Activated CD4-positive, alpha-beta T cell treated with anti-CD3 and anti-CD28 coated beads, Interleukin-2, amount 50 U/mL, for 1 hour (primary cell): Measurements from ENCODE around the gene KDM4E.
"Not testable (repeated sequence)": the region's sequence is repeated elsewhere in the genome, so short reads cannot be mapped to it uniquely, and the experiment has no call there.

ENCODE experiments used
- DNase-seq: peaks from one replicate; pipeline ENCODE4 v3.0.0-alpha.2; 2020

KDM4E gene

GRCh38 chr11:95024958-95025357 lies at the start of gene KDM4E:
TSS of gene KDM4E (plus strand) at chr11:95025258. CDS start at chr11:95025558, 300 bp downstream.
- DNase-seq: no peak

DNA sequence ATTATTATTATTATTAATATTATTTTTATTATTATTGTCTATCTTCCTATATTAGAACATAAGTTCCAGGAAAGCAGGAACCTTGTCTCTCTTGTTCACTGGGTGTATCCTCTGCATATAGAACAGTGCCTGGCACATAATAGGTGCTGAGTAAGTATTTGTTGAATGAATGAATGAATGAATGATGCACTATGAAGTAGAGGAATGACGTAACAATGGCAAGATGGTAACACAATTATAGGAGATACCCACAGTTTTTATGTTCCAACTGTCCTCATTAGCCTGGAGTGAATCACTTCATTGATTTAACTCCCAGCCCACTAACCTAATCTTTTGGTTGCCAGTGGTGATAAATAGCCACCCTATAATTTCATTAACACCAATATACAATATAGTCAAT lies 49.5 kb upstream of the KDM4E start:
- DNase-seq: no peak

GRCh38 chr11:94987378-94987777 lies 37.7 kb upstream of the KDM4E start:
- no peak for DNase-seq

- no peak for DNase-seq
These were observed 36.3 kb upstream of the KDM4E start for GRCh38 chr11:94988748-94989147.

- DNase-seq: no peak
These were observed 31.6 kb upstream of the KDM4E start for GRCh38 chr11:94993400-94993943.

DNA sequence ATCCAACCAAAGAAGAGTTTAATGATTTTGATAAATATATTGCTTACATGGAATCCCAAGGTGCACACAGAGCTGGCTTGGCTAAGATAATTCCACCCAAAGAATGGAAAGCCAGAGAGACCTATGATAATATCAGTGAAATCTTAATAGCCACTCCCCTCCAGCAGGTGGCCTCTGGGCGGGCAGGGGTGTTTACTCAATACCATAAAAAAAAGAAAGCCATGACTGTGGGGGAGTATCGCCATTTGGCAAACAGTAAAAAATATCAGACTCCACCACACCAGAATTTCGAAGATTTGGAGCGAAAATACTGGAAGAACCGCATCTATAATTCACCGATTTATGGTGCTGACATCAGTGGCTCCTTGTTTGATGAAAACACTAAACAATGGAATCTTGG lies 27.6 kb upstream of the KDM4E start:
- no peak for DNase-seq

GRCh38 chr11:94998285-94998684 lies 26.8 kb upstream of the KDM4E start:
- no peak for DNase-seq

DNA sequence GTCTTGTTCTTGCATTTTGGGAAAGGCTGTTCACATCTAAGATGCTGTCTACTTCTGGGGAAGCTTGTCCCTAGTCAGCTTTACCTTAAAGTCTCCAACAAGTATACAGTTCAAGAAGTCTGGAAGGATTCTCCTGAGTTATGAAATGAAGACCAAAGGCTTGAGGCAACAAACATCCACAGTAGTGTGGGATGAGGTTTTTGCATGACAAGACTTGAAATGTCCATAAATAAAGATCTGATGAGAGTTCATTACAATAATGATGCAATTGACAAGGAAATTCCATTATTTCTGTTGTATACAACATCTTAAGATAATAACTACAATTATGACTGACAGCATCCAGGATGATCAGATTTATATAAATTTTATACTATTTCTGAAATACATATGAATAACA lies 21.3 kb upstream of the KDM4E start:
- DNase-seq: no peak

DNA sequence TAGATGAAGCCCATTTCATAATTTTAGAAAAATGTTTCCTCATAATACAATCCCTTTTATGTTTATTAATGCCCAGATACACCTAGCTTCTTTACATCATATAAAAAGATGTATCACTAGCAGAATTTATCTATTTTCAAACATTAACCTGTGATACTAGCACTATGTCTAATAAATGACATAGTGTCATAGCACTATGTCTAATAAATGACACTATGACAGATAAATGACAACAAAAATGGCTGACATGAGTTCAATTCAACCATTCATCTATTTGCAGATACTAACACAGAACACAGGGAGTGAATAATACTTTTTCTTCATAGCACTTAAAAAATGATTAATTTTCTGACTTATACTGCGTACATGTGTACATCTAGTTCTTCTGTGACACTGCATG lies 19.4 kb upstream of the KDM4E start:
- no peak for DNase-seq

GRCh38 chr11:95011376-95011775 lies 13.7 kb upstream of the KDM4E start:
- no peak for DNase-seq

DNA sequence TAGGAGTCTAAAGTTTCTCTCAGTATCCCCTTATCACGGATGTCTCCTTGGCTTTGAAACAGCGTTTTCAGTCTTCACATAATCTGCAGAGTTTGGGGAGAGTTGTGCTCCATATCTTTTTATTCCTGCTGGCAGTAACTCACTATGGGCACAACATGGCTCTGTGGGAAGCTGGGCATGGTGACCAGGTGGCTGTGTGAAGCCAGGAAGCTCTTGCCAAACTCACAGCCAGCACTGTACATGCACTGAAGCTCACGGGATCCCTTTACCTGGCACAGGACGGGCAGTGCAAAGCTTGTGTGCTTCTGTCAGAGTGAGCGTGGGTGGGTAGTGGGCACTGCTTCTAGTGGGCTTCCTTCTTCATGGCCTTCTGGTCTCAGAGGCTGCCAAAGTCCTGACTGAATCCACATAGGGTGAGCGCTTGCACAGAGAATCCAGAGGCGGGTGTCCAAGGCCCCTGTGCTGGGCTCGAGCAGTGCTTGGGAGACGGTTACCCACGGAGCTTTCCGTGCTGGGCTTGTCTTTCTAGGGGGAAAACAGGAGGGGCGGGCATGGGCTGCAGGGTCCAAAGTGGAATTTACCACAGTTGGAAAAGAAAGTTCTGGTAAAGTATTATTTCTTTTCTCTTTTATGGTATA lies 10.8 kb upstream of the KDM4E start:
- DNase-seq: no peak

DNA sequence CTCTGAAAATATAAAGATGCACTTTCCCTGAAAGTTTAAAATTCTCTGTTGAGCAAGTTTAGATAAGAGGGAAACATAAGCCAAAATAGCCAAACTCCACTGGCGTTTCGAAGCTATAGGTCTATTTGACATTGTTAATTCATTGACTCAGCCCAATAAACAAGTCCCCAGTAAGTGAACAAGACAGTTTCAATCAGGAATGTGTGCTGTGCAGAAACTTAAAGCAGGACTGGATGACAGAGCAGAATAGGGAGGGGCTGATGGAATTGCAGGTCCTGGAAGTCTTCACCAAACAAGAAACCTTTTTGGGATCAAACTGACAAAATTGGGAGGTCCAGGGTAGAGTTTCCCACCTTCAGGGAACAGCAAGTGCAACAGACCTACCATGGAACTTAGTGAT lies 8.9 kb upstream of the KDM4E start:
- no peak for DNase-seq

- not testable (repeated sequence) for DNase-seq
These were observed 3.6 kb upstream of the KDM4E start for GRCh38 chr11:95021468-95021867.

DNA sequence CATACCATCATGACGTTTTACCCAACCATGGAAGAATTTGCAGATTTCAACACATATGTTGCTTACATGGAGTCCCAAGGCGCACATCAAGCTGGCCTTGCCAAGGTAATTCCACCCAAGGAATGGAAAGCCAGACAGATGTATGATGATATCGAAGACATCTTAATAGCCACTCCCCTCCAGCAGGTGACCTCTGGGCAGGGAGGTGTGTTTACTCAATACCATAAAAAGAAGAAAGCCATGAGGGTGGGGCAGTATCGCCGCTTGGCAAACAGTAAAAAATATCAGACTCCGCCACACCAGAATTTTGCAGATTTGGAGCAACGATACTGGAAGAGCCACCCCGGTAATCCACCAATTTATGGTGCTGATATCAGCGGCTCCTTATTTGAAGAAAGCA lies 536 bp downstream of the KDM4E start:
- not testable (repeated sequence) for DNase-seq

DNA sequence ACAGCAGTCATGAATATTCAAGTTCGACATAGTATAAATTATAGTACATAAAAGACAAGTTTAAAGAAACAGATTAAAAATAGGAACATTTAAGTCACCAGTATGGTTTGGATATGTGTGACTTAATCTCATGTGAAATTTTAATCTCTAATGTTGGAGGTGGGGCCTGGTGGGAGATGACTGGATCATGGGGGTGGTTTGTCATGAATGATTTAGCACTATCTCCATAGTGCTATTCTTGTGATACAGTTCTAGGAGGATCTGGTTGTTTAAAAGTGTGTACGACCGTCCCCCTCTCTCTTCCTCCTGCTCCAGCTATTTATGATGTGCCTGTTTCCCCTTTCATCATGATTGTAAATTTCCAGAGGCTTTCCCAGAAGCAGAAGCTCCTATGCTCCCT lies 3.3 kb downstream of the KDM4E start:
- no peak for DNase-seq

DNA sequence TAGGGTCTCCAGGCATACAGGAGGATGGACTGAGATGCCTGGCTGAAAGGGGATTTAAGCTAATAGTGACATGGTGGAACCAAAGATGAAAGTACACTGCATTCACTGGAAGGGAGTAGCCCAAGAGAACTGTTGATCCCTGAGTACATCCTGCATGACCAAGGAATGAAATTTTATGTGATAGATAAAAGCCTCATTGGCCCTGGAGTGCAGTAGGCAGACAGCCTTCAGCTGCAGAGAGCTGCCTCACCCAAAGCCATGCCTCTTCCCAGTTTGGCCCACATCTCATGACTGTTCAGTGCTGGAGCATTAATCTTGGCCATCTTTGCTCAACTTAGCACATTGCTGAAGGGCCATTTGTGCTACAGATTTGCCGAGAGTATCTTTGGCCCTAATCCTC lies 8.0 kb downstream of the KDM4E start:
- no peak for DNase-seq

DNA sequence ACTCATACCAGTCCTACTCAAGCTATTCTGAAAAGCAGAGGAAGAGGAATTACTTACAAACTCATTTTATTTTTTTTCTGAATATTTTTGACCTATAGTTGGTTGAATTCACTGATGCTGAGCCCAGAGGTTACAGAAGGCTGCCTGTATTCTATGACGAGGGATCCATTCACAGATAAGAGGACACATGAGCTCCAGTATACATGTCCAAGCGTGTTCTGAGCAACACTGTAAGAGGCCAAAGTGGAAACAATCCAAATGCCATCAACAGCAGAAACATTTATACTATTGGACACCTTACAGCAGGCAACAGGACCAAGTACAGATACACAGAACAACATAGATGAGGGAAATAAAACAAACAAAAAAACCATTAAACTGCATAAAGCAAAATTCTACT lies 10.3 kb downstream of the KDM4E start:
- DNase-seq: no peak

- DNase-seq: not testable (repeated sequence)
These were observed 12.4 kb downstream of the KDM4E start for GRCh38 chr11:95037356-95038035.

GRCh38 chr11:95042239-95042638 lies 17.2 kb downstream of the KDM4E start:
- no peak for DNase-seq

DNA sequence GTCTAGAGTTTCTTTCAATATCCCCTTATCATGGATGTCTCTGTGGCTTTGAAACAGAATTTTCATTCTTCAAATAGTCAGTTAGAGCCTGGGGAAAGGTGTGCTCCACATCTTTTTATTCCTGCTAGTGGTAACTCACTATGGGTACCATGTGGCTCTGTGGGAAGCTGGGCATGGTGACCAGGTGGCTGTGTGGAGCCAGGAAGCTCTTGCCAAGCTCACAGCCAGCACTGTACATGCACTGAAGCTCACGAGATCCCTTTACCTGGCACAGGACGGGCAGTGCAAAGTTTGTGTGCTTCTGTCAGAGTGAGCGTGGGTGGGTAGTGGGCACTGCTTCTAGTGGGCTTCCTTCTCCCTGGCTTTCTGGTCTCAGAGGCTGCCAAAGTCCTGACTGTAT lies 17.8 kb downstream of the KDM4E start:
- DNase-seq: no peak

- no peak for DNase-seq
These were observed 19.0 kb downstream of the KDM4E start for GRCh38 chr11:95044010-95044409.

DNA sequence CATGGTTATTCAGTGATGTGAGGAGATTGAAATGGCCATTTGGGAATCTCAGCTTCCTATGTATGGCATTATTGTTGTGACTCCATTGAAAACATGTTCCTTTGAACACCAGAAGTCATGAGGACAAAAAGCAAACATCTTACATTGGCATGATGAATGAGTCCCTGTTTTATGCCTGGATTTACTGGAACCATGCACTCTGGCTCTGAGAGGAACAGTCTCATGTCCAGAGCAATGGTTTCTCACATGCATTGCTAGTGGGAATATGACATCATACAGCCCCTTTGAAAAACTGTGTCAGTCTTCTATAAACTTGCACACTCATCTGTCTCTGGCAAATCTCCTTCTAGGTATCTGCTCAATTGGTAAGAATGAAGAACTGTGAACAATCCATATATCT lies 20.8 kb downstream of the KDM4E start:
- no peak for DNase-seq

- DNase-seq: not testable (repeated sequence)
These were observed 24.1 kb downstream of the KDM4E start, which contains the start of gene KDM4F for GRCh38 chr11:95049122-95049521. TSS of gene KDM4F (plus strand) at chr11:95049422.

- DNase-seq: no peak
These were observed 25.6 kb downstream of the KDM4E start for GRCh38 chr11:95050595-95051202.
